HG02588 (cell line): ENCODE data around the gene NSUN4.
A peak's percentile ranks its signal among the peaks of the same experiment; 100 is the strongest.
"Not testable (repeated sequence)": the region's sequence is repeated elsewhere in the genome, so short reads cannot be mapped to it uniquely, and the experiment has no call there.

Experiments used
- ATAC-seq: cut with Tn5 transposase; IDR thresholded peaks from one replicate; pipeline ENCODE4 v1.9.1; 2021; ENCODE audit warnings: mild to moderate bottlenecking, moderate library complexity; ENCODE audit not compliant: unreplicated experiment

Gene NSUN4

DNA sequence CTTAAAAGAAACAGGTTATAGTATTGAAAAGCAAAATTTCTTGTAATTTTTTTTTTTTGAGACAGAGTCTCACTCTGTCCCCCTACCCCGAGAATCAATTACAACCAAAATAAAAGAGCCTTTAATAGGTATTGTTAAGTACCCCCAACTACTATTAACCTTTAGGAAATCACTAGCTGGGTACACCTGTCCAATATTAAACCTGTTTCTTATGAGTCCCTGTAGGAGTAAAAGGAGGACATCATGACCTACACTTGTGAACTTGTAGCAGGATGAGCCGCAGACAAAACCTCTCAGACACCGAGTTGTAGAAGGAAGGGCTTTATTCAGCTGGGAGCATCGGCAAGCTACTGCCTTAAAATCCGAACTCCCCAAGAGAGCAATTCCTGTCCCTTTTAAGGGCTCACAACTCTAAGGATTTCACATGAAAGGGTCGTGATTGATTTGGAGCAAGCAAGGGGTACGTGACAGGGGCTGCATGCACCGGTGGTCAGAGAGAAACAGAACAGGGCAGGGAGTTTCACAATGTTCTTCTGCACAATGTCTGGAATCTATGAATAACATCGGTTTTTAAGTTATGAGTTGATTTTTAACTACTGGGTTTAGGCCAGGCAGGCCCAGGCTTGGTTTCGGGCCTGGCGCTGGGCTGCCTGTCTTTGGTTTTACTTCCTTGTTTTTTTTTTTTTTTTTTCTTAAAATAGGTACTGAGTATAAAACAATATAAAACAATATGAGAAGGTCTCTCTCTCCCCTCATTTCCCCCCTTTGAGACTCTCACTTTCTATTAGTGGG lies 15.1 kb upstream of the NSUN4 start:
- not testable (repeated sequence) for ATAC-seq

GRCh38 chr1:46328182-46328581 lies 12.4 kb upstream of the NSUN4 start:
- not testable (repeated sequence) for ATAC-seq

GRCh38 chr1:46329807-46330206 lies 10.8 kb upstream of the NSUN4 start:
- ATAC-seq = not testable (repeated sequence)

GRCh38 chr1:46330381-46330780 lies 10.2 kb upstream of the NSUN4 start:
- not testable (repeated sequence) for ATAC-seq

DNA sequence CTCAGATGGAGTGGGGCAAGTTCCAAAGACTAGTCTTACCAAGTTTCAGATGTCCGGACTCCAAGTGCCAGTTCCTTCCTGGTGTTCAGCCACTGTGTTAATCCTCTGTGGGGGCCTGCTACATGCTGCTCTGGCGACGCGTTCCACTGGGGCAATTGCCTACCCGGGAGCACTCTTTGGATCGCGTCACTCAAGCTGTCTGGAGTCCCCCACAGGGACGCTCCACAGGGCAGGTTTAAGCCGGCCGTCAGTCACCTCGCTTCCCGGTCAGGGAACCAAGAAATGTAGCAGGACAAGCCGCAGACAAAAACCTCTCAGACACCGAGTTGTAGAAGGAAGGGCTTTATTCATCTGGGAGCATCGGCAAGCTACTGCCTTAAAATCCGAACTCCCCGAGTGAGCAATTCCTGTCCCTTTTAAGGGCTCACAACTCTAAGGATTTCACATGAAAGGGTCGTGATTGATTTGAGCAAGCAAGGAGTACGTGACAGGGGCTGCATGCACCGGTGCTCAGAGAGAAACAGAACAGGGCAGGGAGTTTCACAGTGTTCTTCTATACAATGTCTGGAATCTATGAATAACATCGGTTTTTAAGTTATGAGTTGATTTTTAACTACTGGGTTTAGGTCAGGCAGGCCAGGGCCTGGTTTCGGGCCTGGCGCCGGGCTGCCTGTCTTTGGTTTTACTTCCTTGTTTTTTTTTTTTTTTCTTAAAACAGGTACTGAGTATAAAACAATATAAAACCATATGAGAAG lies 8.6 kb upstream of the NSUN4 start:
- ATAC-seq = not testable (repeated sequence)

DNA sequence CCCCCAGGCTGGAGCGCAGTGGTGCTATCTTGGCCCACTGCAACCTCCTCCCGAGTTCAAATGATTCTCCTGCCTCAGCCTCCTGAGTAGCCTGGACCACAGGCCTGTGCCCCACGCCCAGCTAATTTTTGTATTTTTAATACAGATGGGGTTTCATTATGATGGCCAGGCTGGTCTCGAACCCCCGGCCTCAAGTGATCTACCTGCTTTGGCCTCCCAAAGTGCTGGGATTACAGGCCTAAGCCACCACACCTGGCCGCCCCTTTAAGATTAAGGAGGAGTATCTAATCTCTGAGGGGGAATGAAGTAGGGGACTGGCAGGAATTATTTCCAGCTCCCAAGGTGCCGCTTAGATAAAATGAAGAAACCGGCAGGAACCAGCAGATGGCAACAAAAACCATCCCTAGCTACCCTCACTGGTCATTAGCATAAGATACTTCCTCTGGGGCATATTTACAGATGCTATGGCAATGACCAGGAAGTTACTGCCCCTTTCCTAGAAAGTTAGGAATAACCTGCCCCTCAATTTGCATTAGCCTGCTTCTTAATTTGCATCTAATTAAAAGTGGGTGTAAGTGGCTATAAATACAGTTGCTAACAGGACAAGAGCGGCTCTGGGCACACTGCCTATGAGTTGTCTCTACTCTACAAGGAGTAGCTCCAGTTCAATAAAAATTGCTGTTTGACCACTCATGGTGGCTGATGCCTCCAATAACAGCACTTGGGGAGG lies 7.1 kb upstream of the NSUN4 start:
- ATAC-seq = peak; percentile 50

GRCh38 chr1:46334030-46334384 lies 6.6 kb upstream of the NSUN4 start:
- no peak for ATAC-seq

GRCh38 chr1:46335081-46335480 lies 5.5 kb upstream of the NSUN4 start:
- no peak for ATAC-seq

DNA sequence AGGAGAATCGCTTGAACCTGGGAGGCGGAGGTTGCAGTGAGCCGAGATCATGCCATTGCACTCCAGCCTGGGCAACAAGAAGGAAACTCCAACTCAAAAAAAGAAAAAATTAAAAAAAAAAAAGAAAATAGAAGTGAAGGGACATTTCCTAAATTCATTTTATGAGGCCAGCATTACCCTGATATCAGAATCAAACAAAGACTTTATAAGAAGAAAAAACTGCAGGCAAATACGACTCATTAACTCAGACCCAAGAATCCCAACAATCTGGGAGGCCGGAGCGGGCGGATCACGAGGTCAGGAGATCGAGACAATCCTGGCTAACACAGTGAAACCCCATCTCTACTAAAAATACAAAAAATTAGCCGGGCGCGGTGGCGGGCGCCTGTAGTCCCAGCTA lies 3.2 kb upstream of the NSUN4 start:
- not testable (repeated sequence) for ATAC-seq

GRCh38 chr1:46341222-46342083 lies 846 bp downstream of the NSUN4 start:
- no peak for ATAC-seq

GRCh38 chr1:46342084-46342656 lies 1.6 kb downstream of the NSUN4 start:
- no peak for ATAC-seq

DNA sequence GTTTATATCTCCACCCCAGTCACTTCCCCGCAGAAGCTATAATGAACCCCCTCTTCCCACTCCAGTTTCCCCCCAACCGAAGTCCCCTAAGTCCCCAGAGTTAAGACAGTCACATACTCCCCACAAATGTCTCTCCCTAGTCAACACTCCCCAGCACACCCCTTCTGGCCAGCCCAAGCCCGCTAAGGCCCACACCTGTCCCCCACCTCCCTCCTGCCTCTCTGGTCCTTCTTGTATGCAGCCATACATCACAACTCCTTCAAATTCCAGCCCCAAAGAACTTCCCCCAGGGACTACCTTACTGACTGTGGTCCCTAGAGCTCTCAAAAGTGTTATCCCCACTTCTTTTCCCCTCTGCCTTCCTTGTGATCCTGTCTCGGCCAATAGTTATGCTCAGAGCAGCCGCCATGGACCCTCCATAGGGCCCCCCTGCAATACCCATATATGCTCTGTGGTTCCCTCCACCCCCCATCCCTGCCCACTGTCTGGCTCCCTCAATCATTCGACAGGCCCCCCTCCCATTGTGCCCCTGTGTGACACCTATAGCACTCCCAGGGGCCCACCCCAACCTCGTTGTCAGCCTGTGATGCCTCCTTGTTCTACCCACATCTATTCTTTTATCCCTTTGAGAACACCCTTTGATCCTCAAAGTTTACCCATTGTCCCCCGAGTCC lies 2.2 kb downstream of the NSUN4 start:
- ATAC-seq = no peak

GRCh38 chr1:46343351-46343695 lies 2.7 kb downstream of the NSUN4 start:
- ATAC-seq = no peak

DNA sequence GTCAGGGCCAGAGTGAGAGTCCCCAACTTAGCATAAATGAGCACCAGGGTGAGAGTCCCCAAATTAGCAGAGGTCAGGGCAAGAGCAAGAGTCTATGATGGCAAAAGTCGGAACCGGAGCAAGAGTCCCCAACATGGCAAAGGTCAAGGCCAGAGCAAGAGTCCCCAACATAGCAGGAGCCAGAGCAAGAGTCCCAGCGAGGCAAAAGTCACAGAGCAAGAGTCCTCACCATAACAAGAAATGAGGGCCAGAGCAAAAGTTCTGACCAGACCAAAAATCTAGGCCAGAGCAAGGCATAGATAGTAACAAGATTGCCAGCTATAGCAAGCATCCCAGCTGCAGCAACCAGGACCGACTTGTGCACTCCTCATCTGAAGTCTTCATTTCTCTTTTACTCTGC lies 3.1 kb downstream of the NSUN4 start:
- no peak for ATAC-seq

- ATAC-seq = no peak
Measured at GRCh38 chr1:46344481-46344880, 3.9 kb downstream of the NSUN4 start.

GRCh38 chr1:46345281-46345680 lies 4.7 kb downstream of the NSUN4 start:
- no peak for ATAC-seq

- ATAC-seq = no peak
Measured at GRCh38 chr1:46352363-46352762, 11.8 kb downstream of the NSUN4 start.

- not testable (repeated sequence) for ATAC-seq
Measured at GRCh38 chr1:46355920-46356319, 15.3 kb downstream of the NSUN4 start.

GRCh38 chr1:46362158-46362557 lies 21.6 kb downstream of the NSUN4 start:
- no peak for ATAC-seq

GRCh38 chr1:46363121-46363520 lies 22.5 kb downstream of the NSUN4 start:
- ATAC-seq = no peak
